Fibroblast of the aortic adventitia (primary cell): ENCODE measurements around the gene SLC7A1. TPM values are rescaled to one million over a fixed set of nuclear protein-coding genes. Genes with fewer than 3 reads are reported as not detected.

Source experiments
- DNase-seq: peaks from one replicate; pipeline ENCODE4 v3.0.0-alpha.2; 2010; ENCODE audit warnings: low read depth
- H3K4me3 ChIP-seq: 2 replicates; pipeline ENCODE4 v1.5.1; 2011; ENCODE audit warnings: low read depth, mild to moderate bottlenecking, control low read depth, low read length, moderate library complexity
- total RNA-seq: library from RNA; depleted of rRNA; stranded (reverse); fragments of >200 nt; gene quantifications from 2 replicates; pipeline ENCODE4 v1.2.3, GENCODE V29; 2012; ENCODE audit warnings: low replicate concordance
- TF ChIP-seq, protein P1 (sequence below): IDR thresholded peaks from 2 replicates; pipeline ENCODE4 v1.5.1; 2011; ENCODE audit warnings: mild to moderate bottlenecking, low read length, control low read depth, inconsistent platforms; ENCODE audit not compliant: insufficient read depth

The SLC7A1 gene
- total RNA-seq, 1 donor: 33.1 TPM

DNA sequence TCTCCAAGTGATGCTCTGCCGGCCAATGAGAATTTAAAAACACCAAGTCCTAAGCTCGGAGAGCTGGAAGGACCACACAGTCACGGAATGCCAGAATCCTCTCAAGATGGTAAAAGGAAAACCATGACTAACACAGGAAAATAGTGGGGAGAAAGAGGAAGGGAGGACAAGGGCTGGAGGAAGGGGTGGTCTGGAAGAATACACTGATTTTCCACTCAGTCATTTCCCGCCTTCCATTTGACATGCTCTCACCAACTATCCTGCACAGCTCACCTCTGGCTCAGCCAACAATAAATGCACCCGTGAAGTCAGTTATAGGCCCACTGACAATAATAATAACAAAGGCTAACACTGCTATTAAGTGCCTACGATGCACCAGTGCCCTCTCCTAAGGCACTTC, 31.5 kb downstream of the SLC7A1 start:
- H3K4me3 ChIP-seq: no peak overlapping the region
- no peak for DNase-seq
- TF ChIP-seq, protein P1, sequence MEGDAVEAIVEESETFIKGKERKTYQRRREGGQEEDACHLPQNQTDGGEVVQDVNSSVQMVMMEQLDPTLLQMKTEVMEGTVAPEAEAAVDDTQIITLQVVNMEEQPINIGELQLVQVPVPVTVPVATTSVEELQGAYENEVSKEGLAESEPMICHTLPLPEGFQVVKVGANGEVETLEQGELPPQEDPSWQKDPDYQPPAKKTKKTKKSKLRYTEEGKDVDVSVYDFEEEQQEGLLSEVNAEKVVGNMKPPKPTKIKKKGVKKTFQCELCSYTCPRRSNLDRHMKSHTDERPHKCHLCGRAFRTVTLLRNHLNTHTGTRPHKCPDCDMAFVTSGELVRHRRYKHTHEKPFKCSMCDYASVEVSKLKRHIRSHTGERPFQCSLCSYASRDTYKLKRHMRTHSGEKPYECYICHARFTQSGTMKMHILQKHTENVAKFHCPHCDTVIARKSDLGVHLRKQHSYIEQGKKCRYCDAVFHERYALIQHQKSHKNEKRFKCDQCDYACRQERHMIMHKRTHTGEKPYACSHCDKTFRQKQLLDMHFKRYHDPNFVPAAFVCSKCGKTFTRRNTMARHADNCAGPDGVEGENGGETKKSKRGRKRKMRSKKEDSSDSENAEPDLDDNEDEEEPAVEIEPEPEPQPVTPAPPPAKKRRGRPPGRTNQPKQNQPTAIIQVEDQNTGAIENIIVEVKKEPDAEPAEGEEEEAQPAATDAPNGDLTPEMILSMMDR: no peak

DNA sequence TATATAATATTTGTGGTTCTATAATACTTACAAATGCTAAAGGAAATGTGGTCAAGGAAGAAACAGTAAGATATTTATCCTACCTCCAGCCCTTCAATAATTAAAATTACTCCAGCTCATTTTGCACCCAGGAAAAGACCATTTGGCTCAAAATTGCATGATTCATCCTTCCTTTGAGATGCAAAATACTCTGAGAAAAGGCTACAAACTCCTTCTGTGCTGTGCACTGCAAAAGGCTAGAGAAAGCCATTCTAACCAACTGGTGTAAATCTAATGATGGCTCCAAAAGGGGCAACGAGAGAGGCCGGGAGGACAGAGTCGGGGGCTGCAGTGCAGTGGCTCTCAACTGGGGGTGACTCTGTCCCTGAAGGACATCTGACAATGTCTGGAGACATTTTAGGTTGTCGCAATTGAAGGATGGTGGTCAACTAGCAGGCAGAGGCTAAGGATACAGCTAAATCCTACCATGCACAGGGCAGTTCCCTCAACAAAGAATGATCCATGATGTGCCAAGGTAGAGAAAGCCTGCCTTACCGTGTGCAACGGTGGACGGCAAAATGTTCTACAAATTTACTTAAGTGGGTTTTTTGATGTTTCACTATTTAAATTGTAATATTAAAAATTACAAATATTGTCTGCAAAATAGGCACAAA, 32.6 kb downstream of the SLC7A1 start:
- no peak for DNase-seq
- no peak overlapping the region for H3K4me3 ChIP-seq
- TF ChIP-seq, protein P1: no peak

DNA sequence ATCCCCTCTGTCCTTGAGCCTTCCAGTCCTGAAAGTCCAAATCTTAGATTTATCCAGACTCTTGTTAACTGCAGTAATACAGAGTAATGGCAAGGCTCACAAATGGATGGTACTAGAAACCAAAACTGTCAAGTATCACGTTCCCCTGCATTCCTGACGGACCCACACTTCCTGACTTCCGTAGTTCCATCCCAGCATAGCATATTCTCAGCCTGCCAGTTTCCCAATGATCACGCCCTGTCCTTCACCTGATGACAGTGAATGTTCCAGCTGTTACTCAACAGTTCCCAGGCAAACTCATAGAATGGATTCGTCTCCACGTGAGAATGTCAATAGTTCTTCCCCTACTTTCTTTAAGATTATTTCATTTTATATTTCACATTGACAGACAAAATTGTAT, 33.6 kb downstream of the SLC7A1 start:
- TF ChIP-seq, protein P1: no peak
- DNase-seq: no peak
- H3K4me3 ChIP-seq: no peak overlapping the region

DNA sequence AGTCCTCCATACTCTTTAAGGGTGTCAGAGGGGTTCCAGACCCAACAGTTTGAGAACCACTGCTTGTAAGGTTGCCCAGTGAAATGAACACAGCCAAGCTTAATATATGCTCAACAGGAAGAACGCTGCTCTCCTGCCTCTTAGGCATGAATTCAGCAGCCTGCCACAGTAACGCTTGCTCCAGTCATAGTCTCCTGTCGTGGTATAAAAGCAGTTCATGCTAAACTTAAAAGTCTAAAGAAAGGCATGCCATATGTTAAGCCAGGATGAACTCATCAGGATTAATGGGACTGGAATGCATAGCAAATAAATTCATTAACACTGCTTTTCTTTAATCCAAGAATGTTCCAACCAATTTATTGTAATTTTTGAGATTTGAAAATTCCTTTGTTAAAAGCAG, 38.7 kb downstream of the SLC7A1 start:
- DNase-seq: no peak
- TF ChIP-seq, protein P1: no peak
- no peak overlapping the region for H3K4me3 ChIP-seq

DNA sequence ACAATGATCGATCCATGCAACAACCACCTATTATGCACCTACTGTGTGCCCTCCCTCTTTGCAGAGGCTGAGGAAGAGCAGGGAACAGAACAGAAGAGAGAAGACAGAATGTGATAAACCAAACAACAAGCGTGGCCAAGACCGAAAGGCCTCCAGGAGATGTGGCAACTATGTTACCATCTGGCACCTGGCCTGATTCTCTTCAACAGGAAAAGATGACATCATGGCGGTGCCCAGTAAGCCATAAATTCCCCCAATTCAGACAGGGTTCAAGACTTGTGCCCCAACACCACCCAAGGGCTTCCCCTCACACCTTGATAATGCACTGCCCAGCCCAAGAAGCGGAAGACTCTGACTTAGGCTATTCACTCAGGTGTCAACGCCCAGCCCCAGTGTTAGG, 44.3 kb downstream of the SLC7A1 start:
- no peak for DNase-seq
- TF ChIP-seq, protein P1: no peak
- H3K4me3 ChIP-seq: no peak overlapping the region

DNA sequence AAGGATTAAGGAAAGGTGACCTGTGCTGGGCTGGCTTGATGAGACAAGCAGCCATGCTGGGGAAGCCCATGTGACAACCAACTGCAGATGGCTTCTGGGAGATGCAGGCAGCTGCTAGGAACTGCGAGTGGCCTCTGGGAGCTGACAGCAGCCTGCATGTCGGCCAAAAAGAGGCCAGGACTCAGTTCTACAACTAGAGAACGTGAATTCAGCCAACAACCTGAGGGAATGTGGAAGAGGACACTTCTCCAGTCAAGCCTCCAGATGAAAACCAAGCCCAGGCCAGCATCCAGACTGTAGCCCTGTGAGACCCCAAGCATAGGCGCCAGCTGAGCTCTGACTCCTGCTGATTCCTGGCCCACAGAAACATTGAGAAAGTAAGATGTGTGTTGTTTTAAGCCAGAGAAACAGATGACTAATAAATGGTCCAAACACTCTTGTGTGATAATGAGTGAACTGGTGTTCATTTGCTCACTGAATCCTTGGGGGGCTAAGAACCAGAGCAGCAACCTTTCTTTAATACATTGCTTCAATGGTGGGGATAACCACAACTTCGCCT, 45.0 kb downstream of the SLC7A1 start:
- DNase-seq: no peak
- TF ChIP-seq, protein P1: no peak
- H3K4me3 ChIP-seq: no peak overlapping the region

DNA sequence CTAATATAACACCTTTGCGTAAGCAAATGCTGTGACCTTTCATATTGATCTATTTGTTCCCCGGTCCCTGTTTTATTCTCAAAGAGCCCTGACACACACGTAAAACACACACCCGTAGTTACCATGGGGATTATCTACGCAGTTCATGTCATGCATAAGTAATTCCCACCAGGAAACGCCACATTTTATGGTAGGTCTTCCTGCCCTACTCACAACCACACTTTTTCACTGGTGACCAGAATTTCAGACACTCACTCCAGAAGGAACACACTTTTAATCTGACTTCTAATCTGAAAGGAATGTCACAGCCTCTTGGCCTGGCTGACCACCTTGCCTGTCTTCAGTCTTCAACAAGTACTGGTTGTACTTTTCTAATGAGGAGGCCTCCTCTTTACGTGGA, 46.8 kb downstream of the SLC7A1 start:
- peak; percentile 30 for DNase-seq
- TF ChIP-seq, protein P1: no peak
- H3K4me3 ChIP-seq: no peak overlapping the region
